HEK293T (cell line): ENCODE data around the gene KRTAP10-10.
"Not testable (repeated sequence)": the region's sequence is repeated elsewhere in the genome, so short reads cannot be mapped to it uniquely, and the experiment has no call there.

Experiments used
- CTCF ChIA-PET: fragments of 350-600 bp; formaldehyde crosslinking; extraction: SDS; loops from one replicate; lab custom pipeline; 2021; ENCODE audit warnings: antibody characterized with exemption, inconsistent platforms; lab: Yijun Ruan, JAX
- POLR2A ChIA-PET: fragments of 350-600 bp; formaldehyde crosslinking; extraction: SDS; loops from one replicate; lab custom pipeline; 2020; ENCODE audit warnings: antibody characterized with exemption, inconsistent platforms; lab: Yijun Ruan, JAX
- DNase-seq: peaks from one replicate; pipeline ENCODE4 v3.0.0; 2012; ENCODE audit warnings: mixed read lengths; ENCODE audit errors: extremely low spot score
- ARNT ChIP-seq: fragments of 450-650 bp; IDR thresholded peaks from 2 replicates; pipeline ENCODE4 v1.6.1; 2017; ENCODE audit warnings: mild to moderate bottlenecking
- BHLHE40 ChIP-seq: fragments of 450-650 bp; IDR thresholded peaks from 2 replicates; pipeline ENCODE4 v1.6.1; 2016; ENCODE audit warnings: mild to moderate bottlenecking, moderate library complexity, borderline replicate concordance
- CTBP1 ChIP-seq: fragments of 450-650 bp; IDR thresholded peaks from 2 replicates; pipeline ENCODE4 v1.6.1; 2016; ENCODE audit warnings: borderline replicate concordance
- ELF4 ChIP-seq: fragments of 450-650 bp; IDR thresholded peaks from 2 replicates; pipeline ENCODE4 v1.6.1; 2017; ENCODE audit warnings: antibody characterized with exemption
- FOXA1 ChIP-seq: fragments of 450-650 bp; IDR thresholded peaks from 2 replicates; pipeline ENCODE4 v1.6.1; 2016; ENCODE audit warnings: mild to moderate bottlenecking
- FOXK2 ChIP-seq: fragments of 450-650 bp; IDR thresholded peaks from 2 replicates; pipeline ENCODE4 v1.6.1; 2016; ENCODE audit warnings: mild to moderate bottlenecking
- FOXM1 ChIP-seq: fragments of 450-650 bp; IDR thresholded peaks from 2 replicates; pipeline ENCODE4 v1.6.1; 2017; ENCODE audit warnings: mild to moderate bottlenecking, borderline replicate concordance
- HDGF ChIP-seq: fragments of 450-650 bp; IDR thresholded peaks from 2 replicates; pipeline ENCODE4 v1.6.1; 2017; ENCODE audit warnings: antibody characterized with exemption, borderline replicate concordance
- L3MBTL2 ChIP-seq: fragments of 450-650 bp; conservative IDR thresholded peaks from 2 replicates; pipeline ENCODE4 v1.6.1; 2016; ENCODE audit warnings: mild to moderate bottlenecking
- LEF1 ChIP-seq: fragments of 450-650 bp; IDR thresholded peaks from 2 replicates; pipeline ENCODE4 v1.6.1; 2017; ENCODE audit warnings: mild to moderate bottlenecking, borderline replicate concordance
- NFRKB ChIP-seq: fragments of 450-650 bp; IDR thresholded peaks from 2 replicates; pipeline ENCODE4 v1.6.1; 2016; ENCODE audit warnings: mild to moderate bottlenecking, moderate library complexity
- SP1 ChIP-seq: fragments of 450-650 bp; IDR thresholded peaks from 2 replicates; pipeline ENCODE4 v1.6.1; 2017
- SUZ12 ChIP-seq: fragments of 450-650 bp; IDR thresholded peaks from 2 replicates; pipeline ENCODE4 v1.6.1; 2016; ENCODE audit warnings: mild to moderate bottlenecking
- TARDBP ChIP-seq: fragments of 450-650 bp; IDR thresholded peaks from 2 replicates; pipeline ENCODE4 v1.6.1; 2016
- ZNF384 ChIP-seq: fragments of 450-650 bp; IDR thresholded peaks from 2 replicates; pipeline ENCODE4 v1.6.1; 2016
- TF ChIP-seq, protein P1 (sequence below): fragments of 450-650 bp; IDR thresholded peaks from 2 replicates; pipeline ENCODE4 v1.6.1; 2016

The KRTAP10-10 gene

DNA sequence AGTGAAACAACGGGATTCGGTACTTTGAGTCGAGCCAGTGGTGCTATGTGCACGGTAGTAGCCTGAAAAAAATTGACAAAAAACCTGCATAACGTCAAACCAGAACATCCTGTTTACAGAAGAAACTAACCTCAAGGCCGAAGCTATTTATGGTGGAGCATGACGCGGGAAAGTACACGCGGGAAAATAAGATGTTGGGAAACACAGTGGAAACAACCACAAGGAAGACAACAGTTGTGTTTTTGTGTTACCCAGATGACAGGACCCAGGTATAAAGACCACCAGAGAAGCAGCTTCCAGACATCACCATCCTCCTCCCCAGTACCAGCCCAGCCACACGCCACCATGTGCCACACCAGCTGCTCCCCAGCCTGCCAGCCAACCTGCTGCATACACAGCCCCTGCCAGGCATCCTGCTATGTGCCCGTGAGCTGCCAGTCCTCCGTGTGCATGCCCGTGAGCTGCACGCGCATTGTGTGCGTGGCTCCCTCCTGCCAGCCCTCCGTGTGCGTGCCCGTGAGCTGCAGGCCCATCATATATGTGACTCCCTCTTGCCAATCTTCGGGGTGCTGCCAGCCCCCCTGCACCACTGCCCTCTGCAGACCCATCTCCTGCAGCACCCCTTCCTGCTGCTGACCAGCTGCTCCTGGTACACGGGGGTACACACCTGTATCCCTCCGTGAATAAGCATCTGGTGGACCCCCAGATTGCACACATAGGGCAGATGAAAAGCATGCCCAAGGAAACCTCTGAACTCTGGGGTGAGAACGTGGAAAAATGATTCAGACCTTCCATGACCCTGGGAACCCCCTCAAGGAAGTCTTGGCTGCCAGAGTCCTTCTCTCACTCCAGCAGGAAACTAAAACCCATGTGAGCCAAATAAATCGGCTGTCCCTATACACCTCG is 20.7 kb downstream of the KRTAP10-10 start, which contains the start of gene KRTAP12-3:
KRTAP12-3 (plus strand) TSS at position 298 of the 906 bp plus-strand sequence; CDS start at position 346, 48 bp downstream.
- no peak for DNase-seq
- CTCF ChIA-PET, result interaction anchor here (0.7 kb wide), 1 partner anchor 152 kb away, joined by 3 read pairs; no protein-coding TSS in a partner anchor
- POLR2A ChIA-PET, result no interaction called here
- TF ChIP-seq, protein P1, sequence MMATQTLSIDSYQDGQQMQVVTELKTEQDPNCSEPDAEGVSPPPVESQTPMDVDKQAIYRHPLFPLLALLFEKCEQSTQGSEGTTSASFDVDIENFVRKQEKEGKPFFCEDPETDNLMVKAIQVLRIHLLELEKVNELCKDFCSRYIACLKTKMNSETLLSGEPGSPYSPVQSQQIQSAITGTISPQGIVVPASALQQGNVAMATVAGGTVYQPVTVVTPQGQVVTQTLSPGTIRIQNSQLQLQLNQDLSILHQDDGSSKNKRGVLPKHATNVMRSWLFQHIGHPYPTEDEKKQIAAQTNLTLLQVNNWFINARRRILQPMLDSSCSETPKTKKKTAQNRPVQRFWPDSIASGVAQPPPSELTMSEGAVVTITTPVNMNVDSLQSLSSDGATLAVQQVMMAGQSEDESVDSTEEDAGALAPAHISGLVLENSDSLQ, result no peak
- TF ChIP-seq ZNF384 (no peak), LEF1 (no peak), TARDBP (no peak), HDGF (no peak), SP1 (no peak), NFRKB (no peak), FOXM1 (no peak), FOXK2 (no peak), ELF4 (no peak), ARNT (no peak), BHLHE40 (no peak), SUZ12 (no peak), L3MBTL2 (no peak), CTBP1 (no peak), FOXA1 (no peak)

DNA sequence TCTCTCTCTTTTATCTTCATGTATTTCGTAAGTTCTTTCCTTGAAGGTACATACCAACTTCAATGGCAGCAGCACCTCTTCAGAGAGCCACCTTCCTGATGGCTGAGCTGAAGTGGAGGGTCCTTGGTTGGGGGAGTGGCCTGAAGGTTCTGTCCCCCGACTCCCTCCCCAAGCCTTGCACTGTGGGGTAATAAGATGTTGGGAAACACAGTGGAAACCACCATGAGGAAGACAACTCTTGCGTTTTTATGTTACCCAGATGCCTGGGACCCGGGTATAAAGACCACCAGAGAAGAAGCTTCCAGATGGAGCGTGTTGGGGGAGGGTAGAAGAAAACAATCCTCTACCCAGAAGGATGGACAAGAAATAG is 21.4 kb downstream of the KRTAP10-10 start:
- DNase-seq, result no peak
- TF ChIP-seq ARNT (no peak), ELF4 (no peak), NFRKB (no peak), TARDBP (no peak), BHLHE40 (no peak)
- ChIA-PET CTCF (interaction anchor here (0.7 kb wide), 1 partner anchor 153 kb away, joined by 3 read pairs; no protein-coding TSS in a partner anchor), POLR2A (no interaction called here)

DNA sequence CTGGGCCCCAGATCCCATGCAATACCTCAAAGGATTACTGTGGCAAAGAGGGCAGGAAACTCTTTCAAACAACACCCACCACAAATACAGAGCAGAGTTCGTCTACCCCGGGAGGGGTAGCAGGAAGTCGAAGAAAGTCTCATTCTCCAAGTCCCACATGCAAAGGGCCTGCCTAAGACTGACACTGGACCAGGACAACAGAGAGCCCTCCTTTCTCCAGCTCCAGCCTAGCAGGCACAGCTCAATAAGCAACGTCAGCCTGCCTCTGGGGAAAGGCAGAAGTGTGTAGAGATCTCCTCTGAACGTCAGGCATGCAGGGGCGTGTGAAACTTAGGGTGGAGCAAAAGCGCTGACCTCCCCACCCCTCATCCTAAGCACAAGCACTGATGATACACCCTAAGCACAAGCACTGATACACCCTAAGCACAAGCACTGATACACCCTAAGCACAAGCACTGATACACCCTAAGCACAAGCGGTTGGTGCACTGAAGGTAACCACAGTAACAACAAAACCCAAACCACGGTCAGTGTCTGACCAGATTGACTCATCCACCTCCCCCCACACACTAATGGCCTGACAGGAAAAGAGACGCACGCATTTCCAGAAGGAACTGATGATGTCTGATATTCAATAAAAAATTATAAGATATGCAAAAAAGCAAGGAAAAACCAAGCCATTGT is 21.9 kb downstream of the KRTAP10-10 start:
- TF ChIP-seq L3MBTL2 (no peak), CTBP1 (no peak), SP1 (no peak), HDGF (no peak), LEF1 (no peak), FOXM1 (no peak), FOXK2 (no peak), FOXA1 (no peak), ELF4 (no peak), ARNT (no peak)
- POLR2A ChIA-PET, result no interaction called here
- CTCF ChIA-PET, result no interaction called here
- no peak for DNase-seq

DNA sequence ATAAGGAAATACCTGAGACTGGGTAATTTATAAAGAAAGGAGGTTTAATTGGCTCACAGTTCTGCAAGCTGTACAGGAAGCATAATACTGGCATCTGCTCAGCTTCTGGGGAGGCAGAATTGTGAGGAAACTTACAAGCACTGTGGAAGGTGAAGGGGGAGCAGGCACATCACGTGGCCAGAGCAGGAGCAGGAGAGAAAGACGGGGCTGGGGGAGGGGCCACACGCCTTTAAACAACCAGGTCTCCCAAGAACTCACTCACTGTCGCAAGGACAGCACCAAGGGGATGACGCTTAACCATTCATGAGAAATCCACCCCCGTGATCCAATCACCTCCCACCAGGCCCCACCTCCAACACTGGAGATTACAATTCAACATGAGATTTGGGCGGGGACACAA is 24.4 kb downstream of the KRTAP10-10 start:
- CTCF ChIA-PET, POLR2A ChIA-PET: not testable (repeated sequence)

DNA sequence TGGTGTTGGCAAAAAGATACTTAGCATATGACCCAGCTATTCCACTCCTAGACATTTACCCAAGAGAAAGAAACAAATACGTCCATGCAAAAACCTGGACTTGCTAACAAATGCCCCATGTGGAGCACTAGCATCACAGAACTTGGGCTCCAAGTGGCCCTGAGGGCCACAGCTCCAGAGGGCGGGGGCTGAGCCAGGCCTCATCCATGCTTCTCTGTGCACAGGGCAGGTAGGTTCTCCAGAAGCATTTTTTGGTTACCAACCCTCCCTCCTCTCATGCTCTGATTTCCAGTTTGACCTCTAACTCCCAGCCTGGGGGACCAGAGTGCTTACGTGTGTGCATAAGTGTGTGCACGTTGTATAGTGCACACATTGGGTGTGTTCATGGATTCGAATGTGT is 27.5 kb downstream of the KRTAP10-10 start:
- no peak for DNase-seq
- ChIA-PET POLR2A (no interaction called here), CTCF (no interaction called here)
- TF ChIP-seq SP1 (no peak), ELF4 (no peak), NFRKB (no peak), BHLHE40 (no peak)
- TF ChIP-seq, protein P1, result no peak

More for the DNA sequence above, 24.4 kb downstream of the KRTAP10-10 start:
- DNase-seq, result not testable (repeated sequence)

DNA sequence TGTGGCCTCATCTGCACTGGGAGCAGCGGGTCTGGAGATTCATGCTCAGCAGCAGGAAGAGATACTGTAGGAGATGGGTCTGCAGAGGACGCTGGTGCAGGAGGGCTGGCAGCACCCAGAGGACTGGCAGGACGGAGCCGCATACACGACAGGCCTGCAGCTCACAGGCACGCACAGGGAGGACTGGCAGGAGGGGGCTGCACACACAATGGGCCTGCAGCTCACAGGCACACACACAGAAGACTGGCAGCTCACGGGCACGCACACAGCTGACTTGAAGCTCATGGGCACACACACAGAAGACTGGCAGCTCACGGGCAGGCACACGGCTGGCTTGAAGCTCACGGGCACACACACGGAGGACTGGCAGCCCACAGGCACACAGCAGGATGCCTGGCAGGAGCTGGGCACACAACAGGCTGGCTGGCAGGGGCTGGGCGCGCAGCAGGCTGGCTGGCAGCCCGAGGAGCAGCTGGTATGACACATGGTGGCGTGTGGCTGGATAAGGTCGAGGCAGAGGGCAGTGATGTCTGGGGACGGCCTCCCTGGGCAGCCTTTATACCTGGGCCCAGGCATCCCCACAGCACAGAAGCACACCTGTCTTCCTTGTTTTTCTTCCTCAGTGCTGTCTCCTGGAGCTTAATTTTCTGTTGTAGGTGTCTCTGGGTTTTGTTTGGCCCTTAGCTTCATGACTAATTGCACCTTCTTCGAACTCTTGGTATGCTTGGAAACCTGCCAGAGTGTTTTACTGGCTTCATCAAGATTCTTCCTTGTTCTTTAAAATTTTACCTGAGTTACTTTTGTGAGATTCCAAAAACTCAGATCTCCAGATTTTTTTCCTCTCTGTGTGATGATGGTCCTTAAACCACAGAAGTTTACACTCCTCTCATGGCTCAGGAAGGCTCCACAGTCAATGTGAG is 29.5 kb downstream of the KRTAP10-10 start, which contains the start of gene KRTAP12-2:
KRTAP12-2 (minus strand) TSS at position 527 of the 920 bp plus-strand sequence; CDS start at position 486, 41 bp downstream.
- CTCF ChIA-PET, result no interaction called here
- POLR2A ChIA-PET, result no interaction called here
- DNase-seq, result no peak
- TF ChIP-seq FOXA1 (no peak), NFRKB (no peak), FOXK2 (no peak), L3MBTL2 (no peak), LEF1 (no peak), ARNT (no peak), TARDBP (no peak), FOXM1 (no peak), BHLHE40 (no peak), HDGF (no peak), CTBP1 (no peak), SP1 (no peak), ELF4 (no peak), ZNF384 (no peak), SUZ12 (no peak)
- TF ChIP-seq, protein P1, result no peak
